CD4-positive, alpha-beta T cell treated with Interleukin-4 for 4 hours (primary cell): Measurements from ENCODE around the gene RUNX2.
A peak's percentile ranks its signal among the peaks of the same experiment; 100 is the strongest.

Experiments used
- DNase-seq: peaks from one replicate; pipeline ENCODE4 v3.0.0-alpha.2; 2020

RUNX2 gene

GRCh38 chr6:45688180-45688579 lies 360.1 kb downstream of the RUNX2 start:
- DNase-seq: no peak

GRCh38 chr6:45689926-45690615 lies 361.9 kb downstream of the RUNX2 start:
- no peak for DNase-seq

GRCh38 chr6:45690846-45691245 lies 362.7 kb downstream of the RUNX2 start:
- DNase-seq: no peak

GRCh38 chr6:45691426-45691825 lies 363.3 kb downstream of the RUNX2 start:
- no peak for DNase-seq

GRCh38 chr6:45692021-45692420 lies 363.9 kb downstream of the RUNX2 start:
- DNase-seq: no peak

GRCh38 chr6:45696738-45697137 lies 368.6 kb downstream of the RUNX2 start:
- DNase-seq: no peak

GRCh38 chr6:45697605-45698004 lies 369.5 kb downstream of the RUNX2 start:
- DNase-seq: no peak

GRCh38 chr6:45698046-45698445 lies 369.9 kb downstream of the RUNX2 start:
- DNase-seq: no peak

- no peak for DNase-seq
Observed at GRCh38 chr6:45699663-45700062, 371.5 kb downstream of the RUNX2 start.

- no peak for DNase-seq
Observed at GRCh38 chr6:45702849-45703739, 375.0 kb downstream of the RUNX2 start.

GRCh38 chr6:45704056-45704800 lies 376.1 kb downstream of the RUNX2 start:
- DNase-seq: no peak

- DNase-seq: no peak
Observed at GRCh38 chr6:45705137-45705855, 377.2 kb downstream of the RUNX2 start.

- DNase-seq: no peak
Observed at GRCh38 chr6:45706319-45706718, 378.2 kb downstream of the RUNX2 start.

GRCh38 chr6:45707176-45707575 lies 379.0 kb downstream of the RUNX2 start:
- no peak for DNase-seq

- DNase-seq: peak; percentile 34
Observed at GRCh38 chr6:45709781-45710220, 381.7 kb downstream of the RUNX2 start.

GRCh38 chr6:45710304-45710821 lies 382.2 kb downstream of the RUNX2 start:
- DNase-seq: peak; percentile 39

GRCh38 chr6:45712076-45712475 lies 383.9 kb downstream of the RUNX2 start:
- DNase-seq: no peak

GRCh38 chr6:45712786-45713185 lies 384.7 kb downstream of the RUNX2 start:
- DNase-seq: no peak
